HG02943 (cell line): ENCODE data around the gene LGALS7B.
"Not testable (repeated sequence)": the region's sequence is repeated elsewhere in the genome, so short reads cannot be mapped to it uniquely, and the experiment has no call there.

Source experiments
- ATAC-seq: cut with Tn5 transposase; IDR thresholded peaks from one replicate; pipeline ENCODE4 v1.9.1; 2021; ENCODE audit warnings: mild to moderate bottlenecking, low read depth, moderate library complexity; ENCODE audit not compliant: unreplicated experiment

LGALS7B gene

DNA sequence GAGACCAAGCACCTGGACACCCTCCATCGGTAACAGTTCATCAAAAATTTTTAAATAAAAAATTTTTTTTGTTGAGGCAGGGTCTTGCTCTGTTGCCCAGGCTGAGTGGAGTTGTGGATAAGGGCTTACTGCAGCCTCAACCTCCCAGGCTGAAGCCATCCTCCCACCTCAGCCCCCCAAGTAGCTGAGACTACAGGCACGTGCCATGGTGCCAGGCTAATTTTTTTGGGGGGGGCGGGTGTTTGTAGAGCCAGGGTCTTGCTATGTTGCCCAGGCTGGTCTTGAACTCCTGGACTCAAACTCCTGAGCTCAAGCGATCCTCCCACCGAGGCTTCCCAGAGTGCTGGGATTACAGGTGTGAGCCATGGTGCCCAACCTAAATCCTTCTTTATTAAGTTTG is 4.7 kb downstream of the LGALS7B start:
- no peak for ATAC-seq

DNA sequence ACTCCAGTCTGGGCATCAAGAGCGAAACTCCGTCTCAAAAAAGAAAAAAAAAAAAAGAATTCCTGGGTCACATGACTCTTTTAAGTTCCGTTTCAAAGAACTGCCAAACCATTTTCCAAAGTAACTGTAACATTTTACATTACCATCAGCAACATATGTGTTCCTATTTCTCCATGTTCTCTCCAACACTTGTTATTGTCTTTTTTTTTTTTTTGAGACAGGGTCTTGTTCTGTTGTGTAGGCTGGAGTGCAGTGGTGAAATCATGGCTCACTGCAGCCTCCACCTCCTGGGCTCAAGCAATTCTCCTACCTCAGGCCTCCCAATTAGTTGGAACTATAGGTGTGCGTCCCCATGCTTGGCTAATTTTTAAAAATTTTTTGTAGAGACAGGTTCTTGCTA is 6.5 kb downstream of the LGALS7B start:
- no peak for ATAC-seq

DNA sequence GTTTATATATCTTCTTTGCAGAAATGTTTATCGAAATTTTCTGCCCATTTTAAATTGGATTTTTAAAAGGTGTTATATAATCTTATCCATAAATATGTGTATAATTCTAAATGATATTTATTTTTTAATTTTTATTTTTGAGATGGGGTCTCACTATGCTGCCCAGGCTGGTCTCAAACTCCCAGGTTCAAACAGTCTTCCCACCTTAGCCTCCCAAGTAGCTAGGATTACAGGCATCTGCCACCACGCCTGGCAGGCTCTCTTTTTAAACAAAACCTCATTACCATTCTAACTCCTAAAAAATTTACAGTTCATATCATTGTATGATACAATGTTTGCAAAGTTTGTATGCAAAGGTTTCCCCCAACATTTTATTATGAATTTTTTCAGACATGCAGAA is 7.2 kb downstream of the LGALS7B start:
- ATAC-seq, result no peak

DNA sequence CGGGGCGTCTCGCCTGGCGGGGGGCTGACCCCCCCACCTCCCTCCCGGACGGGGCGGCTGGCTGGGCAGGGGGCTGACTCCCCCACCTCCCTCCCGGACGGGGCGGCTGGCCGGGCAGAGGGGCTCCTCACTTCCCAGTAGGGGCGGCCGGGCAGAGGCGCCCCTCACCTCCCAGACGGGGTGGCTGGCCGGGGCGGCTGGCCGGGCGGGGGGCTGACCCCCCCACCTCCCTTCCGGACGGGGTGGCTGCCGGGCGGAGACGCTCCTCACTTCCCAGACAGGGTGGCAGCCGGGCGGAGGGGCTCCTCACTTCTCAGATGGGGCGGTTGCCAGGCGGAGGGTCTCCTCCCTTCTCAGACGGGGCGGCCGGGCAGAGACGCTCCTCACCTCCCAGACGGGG is 8.8 kb downstream of the LGALS7B start:
- not testable (repeated sequence) for ATAC-seq

DNA sequence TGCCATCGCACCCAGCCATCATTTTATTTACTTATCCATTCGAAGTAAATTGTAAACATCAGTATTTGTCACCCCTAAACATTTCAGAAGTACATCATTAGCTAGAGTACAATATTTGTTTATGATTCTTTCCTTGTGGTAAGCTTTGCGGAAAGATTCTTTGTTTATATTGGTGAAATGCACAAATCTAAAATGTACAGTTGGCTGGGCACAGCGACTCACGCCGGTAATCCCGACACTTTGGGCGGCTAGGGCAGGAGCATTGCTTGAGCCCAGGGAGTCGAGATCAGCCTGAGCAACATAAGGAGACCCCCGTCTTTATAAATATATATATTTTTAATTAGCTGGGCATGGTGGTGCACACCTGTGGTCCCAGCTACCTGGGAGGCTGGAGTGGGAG is 10.1 kb downstream of the LGALS7B start:
- ATAC-seq, result no peak

DNA sequence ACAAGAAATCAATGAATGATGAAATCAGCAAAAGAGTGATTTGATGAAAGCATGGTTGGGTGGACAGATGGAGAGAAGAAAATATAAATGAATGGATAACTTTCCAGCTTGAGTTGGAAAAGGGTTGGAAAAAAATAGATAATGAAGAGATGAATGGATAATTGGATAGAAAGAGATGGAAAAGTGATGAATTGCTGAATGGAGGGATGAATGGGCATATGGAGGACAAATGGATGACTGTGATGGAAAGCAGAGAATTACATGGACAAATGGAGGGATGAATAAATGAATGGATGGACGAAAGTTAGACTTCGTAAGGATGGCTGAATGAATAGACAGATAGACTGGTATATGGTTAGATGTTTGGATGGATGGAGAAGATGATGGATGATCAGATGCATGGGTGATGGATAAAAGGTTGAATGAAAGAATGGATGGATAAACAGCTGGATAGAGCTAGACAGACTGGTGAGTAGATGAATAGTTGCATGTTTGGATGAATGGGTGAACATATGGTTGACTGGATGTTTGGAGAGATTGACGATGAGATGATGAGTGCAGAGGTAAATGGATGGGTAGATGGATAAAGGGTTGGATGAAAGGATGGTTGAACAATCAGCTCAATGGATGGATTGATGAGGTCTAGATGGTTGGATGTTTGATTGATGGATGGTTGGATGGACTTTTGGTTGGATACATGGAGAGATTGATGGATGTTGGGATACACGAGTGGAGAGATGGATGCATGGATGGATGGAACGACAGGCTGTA is 11.8 kb downstream of the LGALS7B start:
- no peak for ATAC-seq

DNA sequence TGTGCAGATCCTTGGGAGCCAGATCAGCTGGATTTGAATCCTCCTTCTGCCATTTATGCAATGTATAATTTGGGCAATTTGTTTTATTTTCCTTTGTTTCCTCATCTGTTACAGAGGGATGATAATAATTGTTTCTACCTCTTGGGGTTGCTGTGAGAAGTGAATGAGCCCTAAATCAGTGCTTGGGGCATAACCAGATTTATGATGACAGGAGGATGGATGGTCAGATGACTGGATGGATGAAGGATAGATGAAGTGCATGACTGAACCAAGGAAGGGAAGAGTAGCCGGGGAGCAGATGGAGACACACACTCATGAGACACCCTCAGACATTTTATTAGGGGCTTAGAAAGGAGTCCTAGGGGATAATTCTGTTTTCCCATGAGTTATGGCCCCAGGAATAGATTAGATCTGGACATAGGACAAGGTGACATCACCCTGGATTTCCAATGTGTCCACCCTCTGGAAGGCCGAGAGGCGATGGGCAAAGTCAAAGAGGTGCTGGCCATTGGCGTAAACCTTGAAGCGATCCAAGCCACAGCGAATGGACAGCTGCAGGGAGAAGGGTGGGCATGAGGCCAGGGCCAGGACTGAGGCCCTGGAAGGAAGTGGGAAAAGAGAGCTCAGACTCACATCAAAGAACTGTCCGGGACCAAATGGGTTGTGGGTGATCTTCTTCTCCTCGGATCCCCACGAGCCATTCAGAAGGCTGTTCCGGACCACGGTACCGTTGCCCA is 12.5 kb downstream of the LGALS7B start:
- ATAC-seq, result no peak

DNA sequence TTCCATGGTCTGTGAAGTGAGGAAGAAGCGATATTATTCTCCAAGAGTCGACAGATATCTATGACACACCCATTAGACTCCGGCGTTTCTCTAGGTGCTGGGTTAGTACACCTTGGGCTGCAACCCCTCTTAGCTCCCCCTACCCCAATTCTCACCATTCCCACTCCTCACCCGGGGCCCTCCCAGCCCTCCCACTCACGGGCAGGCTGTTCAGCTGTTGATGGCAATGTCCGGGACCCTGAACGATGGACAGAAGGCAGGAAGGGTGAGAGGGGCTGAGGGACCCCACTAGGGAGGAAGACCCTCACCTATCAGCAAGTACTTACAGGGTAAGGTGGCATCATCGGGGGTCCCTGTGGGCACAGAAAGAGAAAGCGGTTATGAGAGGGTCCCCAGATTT is 14.5 kb downstream of the LGALS7B start:
- ATAC-seq, result no peak

DNA sequence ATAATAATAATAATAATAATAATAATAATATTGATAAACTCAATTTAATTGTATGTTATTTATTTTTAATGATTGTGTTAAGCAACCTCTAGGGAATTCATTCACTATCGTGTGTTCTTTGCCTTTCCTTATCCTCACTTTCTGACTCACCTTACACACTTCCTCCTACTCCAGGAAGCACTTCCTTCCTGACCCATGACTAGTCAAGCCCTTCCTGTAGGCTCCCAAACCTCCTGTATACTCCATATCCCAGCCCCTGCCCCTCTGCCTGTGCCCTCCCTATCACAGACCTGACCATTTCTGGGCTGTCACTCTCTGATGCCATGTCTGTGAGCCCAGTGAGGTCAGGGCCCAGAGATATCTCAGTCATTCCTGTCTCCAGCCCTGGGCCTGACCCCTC is 16.2 kb downstream of the LGALS7B start:
- no peak for ATAC-seq

DNA sequence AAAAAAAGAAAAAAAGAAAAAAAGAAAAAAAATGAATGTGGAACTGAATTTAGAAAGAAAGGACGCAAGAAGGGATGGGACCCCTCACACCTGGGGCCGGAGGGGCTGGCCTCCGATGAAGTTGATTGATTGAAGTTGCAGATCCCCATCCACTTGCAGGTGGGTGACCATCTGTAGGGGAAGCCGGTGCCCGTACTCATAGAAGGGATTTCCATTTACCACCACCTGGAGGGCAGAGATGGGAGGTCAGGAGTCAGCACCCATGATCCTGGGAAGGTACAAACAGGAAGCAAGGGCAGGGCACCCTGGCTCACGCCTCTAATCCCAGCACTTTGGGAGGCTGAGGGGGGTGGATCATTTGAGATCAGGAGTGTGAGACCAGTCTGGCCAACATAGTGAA is 17.4 kb downstream of the LGALS7B start:
- no peak for ATAC-seq

DNA sequence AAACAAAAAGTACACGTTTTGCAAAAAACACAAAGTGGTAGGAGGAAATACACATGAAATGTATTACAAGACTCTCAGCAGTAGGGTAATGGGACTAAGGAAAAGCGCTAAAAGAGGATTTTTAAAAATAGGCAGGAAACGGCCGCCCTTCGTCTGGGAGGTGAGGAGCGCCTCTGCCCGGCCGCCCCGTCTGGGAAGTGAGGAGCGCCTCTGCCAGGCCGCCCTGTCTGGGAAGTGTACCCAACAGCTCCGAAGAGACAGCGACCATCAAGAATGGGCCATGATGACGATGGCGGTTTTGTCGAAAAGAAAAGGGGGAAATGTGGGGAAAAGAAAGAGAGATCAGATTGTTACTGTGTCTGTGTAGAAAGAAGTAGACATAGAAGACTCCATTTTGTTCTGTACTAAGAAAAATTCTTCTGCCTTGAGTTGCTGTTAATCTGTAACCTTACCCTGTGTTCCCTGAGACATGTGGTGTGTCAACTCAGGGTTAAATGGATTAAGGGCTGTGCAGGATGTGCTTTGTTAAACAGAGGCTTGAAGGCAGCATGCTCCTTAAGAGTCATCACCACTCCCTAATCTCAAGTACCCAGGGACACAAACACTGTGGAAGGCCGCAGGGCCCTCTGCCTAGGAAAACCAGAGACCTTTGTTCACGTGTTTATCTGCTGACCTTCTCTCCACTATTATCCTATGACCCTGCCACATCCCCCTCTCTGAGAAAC is 18.5 kb downstream of the LGALS7B start:
- ATAC-seq, result not testable (repeated sequence)

DNA sequence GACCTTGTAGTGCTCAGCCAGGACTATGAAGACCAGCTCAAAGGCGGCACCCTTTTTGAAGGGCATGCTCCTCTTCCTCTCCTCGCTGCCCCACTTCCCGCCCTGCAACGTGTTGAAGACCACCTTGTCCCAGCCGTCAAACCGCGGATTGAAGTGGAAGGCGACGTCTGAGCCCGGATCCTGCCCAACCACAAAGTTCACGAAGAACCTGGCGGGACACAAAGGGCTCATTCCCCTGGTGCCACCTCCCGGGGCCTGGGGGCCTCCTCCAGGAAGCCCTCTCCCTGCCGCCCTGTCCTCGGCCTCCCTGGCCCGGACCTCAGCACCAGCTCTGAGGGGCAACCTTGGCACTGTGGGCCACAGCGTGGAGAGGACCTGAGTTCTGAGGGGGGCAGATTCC is 19.7 kb downstream of the LGALS7B start:
- ATAC-seq, result no peak

DNA sequence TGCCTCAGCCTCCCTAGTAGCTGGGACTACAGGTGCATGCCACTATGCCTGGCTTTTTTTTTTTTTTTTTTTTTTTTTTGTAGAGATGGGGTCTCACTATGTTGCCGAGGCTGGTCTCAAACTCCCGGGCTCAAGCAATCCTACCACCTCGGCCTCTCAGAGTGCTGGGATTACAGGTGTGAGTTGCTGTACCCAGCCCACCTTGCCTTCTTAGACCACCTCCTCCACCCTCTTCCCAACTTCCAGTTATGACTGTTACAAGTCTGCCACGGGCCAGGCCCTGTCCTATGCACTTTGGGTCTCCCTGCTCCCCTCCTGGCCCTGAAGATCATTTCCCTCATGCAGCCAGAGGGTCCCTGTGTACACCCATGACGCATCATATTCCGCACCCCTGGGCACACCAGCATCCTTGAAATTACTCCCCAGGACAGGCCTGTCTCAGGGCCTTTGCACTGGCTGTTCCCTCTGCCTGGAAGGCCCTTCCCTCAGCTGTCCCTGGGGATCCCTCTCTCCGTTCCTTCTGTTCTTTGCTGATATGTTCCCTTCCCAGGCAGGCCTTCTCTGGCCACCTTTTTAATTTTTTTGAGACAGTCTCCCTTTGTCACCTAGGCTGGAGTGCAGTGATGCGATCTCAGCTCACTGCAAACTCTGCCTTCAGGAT is 20.7 kb downstream of the LGALS7B start:
- no peak for ATAC-seq

DNA sequence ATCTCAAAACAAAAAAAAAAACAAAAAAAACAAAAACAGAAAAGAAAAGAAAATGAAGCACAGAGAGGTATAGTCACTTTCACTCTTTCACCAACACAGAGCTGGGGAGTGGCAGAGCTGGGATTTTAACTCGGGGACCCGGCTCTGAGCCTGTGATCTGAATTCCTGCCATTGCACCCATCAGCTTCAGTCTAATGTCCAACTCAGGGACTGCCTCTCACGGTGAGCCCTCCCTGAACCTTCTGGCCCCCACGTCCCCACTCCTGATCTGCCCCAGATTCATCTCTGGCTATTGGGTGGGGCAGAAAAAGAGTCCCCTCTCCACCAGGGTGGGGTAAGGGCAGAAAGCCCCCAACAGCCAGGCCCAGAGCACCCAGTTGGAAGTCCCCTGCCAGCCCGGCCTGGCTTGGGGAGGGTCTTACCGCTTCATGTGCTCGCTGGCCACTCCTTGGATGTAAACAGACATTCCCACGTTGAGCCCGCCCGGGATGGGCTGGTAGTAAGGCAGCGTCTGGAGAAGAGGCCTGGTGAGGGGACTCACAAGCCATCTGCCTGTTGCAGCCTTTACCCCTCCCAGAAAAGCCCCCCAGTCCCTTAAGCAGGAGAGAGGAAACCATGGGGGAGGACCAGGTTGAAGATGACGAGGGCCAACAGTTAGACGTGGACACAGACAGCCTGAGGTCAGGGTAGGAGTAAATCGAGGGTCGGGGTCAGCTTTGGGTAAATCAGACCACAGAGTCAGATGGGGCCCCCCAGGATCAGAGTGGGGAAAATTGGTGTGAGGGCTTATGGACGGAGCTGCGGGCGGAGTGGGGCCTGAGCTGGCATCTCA is 23.2 kb downstream of the LGALS7B start:
- ATAC-seq, result no peak

DNA sequence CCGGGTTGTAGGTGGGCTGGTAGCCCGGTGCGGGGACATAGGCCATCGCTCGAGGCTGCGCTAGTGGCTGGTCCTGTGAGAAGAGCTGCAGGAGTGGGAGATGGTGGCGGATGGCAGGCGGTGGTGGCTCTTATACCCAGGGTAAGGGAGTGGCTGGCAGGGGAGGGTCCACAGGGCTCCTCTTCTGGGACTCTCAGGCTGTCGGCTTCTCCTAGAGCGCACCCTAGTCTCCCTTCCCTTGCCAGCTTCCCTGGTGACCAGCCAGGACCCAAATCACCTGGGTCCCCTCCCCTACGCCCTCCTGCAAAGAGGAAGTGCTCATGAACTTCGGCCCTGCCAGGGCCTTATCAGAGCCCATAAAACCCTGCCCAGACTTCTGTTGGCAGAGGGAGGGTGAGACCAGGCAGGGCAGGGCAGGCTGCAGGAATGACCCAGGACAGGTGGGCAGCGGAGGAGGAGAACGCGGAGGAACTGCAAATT is 23.9 kb downstream of the LGALS7B start, which contains the start of gene LGALS4:
TSS of gene LGALS4 (minus strand) at position 105 of the 480 bp plus-strand sequence. CDS start at position 46, 59 bp downstream.
- no peak for ATAC-seq

DNA sequence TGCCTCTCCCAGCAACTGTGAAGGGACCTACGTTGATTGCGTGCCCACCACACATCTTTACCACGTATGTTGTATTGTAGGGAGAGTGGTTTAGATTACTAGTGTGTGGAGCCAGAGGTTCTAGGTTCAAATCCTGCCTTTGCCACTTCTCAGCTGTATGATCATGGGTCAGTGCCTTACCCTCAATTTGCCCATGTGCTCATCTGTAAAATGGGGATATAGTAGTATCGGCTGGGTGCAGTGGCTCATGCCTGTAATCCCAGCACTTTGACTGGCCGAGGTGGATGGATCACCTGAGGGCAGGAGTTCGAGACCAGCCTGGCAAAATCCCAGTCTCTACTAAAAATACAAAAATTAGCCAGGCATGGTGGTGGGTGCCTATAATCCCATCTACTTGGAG is 24.3 kb downstream of the LGALS7B start:
- ATAC-seq, result no peak

DNA sequence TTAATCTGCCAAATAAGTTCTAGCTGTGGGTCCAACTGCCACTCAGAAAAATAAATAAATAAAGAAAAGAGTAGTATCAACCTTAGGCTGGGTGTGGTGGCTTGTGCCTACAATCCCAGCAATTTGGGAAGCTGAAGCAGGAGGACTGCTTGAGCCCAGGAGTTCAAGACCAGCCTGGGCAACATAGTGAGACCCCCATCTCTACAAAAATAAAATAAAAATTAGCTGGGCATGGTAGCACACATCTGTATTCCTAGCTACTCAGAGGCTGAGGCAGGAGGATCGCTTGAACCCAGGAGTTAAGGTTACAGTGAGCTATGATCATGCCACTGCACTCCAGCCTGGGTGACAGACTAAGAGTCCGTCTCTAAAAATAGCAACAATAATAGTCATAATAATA is 24.9 kb downstream of the LGALS7B start:
- not testable (repeated sequence) for ATAC-seq

DNA sequence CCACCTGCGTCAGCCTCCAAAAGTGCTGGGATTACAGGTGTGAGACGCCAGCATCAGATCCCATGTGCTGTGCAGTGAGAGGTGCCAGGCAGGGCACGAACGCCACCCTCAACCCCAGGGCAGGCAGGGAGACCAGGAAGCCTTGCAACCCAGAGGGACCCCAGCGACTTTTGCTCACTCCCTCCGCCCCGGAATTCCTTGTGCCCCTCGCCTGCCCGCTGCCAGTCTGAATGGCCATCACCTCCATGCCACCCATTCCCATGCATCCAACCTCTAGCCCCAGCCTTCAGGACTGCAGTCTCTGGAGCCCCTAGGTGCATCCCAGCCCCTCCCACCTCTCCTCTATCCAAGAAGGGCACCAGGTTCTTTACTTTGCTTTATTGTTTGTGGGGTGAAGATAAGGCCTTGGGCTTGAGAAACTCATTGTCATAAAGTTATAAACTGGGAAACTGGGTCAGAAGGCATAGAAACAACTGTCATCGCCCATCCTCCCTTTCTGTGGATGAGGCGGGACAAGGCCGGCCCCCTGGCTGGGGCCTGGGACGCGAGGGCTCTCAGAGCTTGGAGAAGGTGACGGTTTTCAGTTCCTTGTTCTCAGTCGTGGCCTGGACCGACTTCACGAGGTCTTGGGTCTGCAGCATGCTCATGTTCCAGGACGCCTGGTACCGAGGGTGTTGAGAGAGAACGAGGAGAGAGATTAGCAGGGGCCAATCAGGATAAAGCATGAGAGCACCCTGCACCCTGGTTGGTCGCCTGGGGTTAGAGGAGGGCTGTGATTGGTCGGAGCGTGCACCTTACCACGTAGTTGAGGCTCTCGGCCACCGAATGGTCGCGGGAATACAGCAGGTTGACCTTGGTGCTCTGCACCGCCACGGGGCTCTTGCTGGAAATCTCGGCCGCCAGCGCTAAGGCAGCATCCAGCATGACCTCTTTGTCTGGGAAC is 26.3 kb downstream of the LGALS7B start:
- no peak for ATAC-seq
